ENCODE data around the gene CENPC. TPM values are rescaled to one million over a fixed set of nuclear protein-coding genes. Genes with fewer than 3 reads are reported as not detected.

The CENPC gene
- total and polyA plus RNA-seq, 2 of the 4 experiments (the other 2 are of a cell fraction), result 4.2 to 6.6 TPM

- no peak overlapping the region for H2AFZ ChIP-seq (replicated peaks; ENCODE audit: low read length, poor library complexity)
- dilution Hi-C loops (cut with HindIII; ENCODE audit: low sequenced_read_pairs, unreplicated experiment) (no loop called here), intact Hi-C loops (cut with micrococcal nuclease) (no loop called here), in situ Hi-C loops (cut with MboI; ENCODE audit: low sequenced_read_pairs) (no loop called here)
- ATAC-seq (ENCODE audit: low read depth) (no peak), DNase-seq (no peak)
- H3K56ac ChIP-seq (ENCODE audit: extremely low read depth, insufficient read depth, low read length), result no peak overlapping the region
- no peak overlapping the region for H3K18ac ChIP-seq (ENCODE audit: low read depth, low read length)
- CTCF ChIA-PET, result no interaction called here
- no CpG with 5 or more reads among the region's 2 CpGs for WGBS, 2 experiments (ENCODE audit: extremely low coverage in 2 of 2, insufficient read length in 1 of 2)
- POLR2A ChIA-PET (ENCODE audit: unreplicated experiment), result no interaction called here
- no peak overlapping the region for H2BK5ac ChIP-seq (ENCODE audit: low read depth, low read length, poor library complexity, severe bottlenecking)
- no TSS peak for BruUV-seq (replicated peaks)
- TF ChIP-seq RFX5 (IDR thresholded peaks at IDR 0.05; ENCODE audit: low read depth, low read length) (no peak), MAZ (IDR thresholded peaks at IDR 0.05; ENCODE audit: borderline replicate concordance, low read depth, low read length) (no peak), CEBPB (IDR thresholded peaks at IDR 0.05; ENCODE audit: low read depth, low read length) (no peak), CTCF (conservative IDR thresholded peaks at IDR 0.05; ENCODE audit: low read depth, low read length) (no peak), NFE2L2 (IDR thresholded peaks at IDR 0.05; ENCODE audit: low read depth, low read length) (no peak), MAFK (IDR thresholded peaks at IDR 0.05; ENCODE audit: low read depth, low read length) (no peak), BHLHE40 (IDR thresholded peaks at IDR 0.05; ENCODE audit: low read depth, low read length) (no peak)
- no peak overlapping the region for H4K91ac ChIP-seq (ENCODE audit: insufficient read depth, low read depth, low read length)
- no peaks in the 10 kb centered on the region for H3K27me3 ChIP-seq (ENCODE audit: control insufficient read depth, insufficient read depth, low read length)
- H3K4ac ChIP-seq (ENCODE audit: low read depth, low read length), result no peak overlapping the region
- no peak overlapping the region for H3K27ac ChIP-seq (ENCODE audit: insufficient read depth, low read length)
- no peak overlapping the region for H3K4me3 ChIP-seq (ENCODE audit: insufficient read depth, low read depth, low read length)
- no peak overlapping the region for H4K8ac ChIP-seq (ENCODE audit: low read depth in 2 of 2, low read length in 2 of 2)
- H3K4me1 ChIP-seq (ENCODE audit: control insufficient read depth, insufficient read depth, low read length), result no peaks in the 10 kb centered on the region
- H2AK9ac ChIP-seq (replicated peaks; ENCODE audit: low read depth, low read length, poor library complexity), result no peak overlapping the region
- H3K9me1 ChIP-seq (ENCODE audit: insufficient read depth, low read length), result no peaks in the 10 kb centered on the region
- H2BK120ac ChIP-seq (ENCODE audit: low read depth, low read length), result no peak overlapping the region
- no peak overlapping the region for H2BK20ac ChIP-seq (ENCODE audit: low read depth, low read length)
- no peak overlapping the region for H3K23ac ChIP-seq (ENCODE audit: low read depth, low read length)
- no peaks in the 10 kb centered on the region for H3K79me1 ChIP-seq (ENCODE audit: low read depth in 1 of 2, low read length in 2 of 2)
- no peak overlapping the region for H2AK5ac ChIP-seq (ENCODE audit: low read depth, low read length)
- H3K4me2 ChIP-seq (ENCODE audit: low read depth, low read length), result no peak overlapping the region
- no peak overlapping the region for H3K14ac ChIP-seq (replicated peaks; ENCODE audit: low read depth, low read length)
- no peak overlapping the region for H2BK15ac ChIP-seq (ENCODE audit: low read depth, low read length)
- no peaks in the 10 kb centered on the region for H3K36me3 ChIP-seq (ENCODE audit: control insufficient read depth, insufficient read depth, low read length)
- H4K5ac ChIP-seq (ENCODE audit: low read depth, low read length), result no peak overlapping the region
- no peaks in the 10 kb centered on the region for H4K20me1 ChIP-seq (ENCODE audit: insufficient read depth, low read length)
- no peaks in the 10 kb centered on the region for H3K9me3 ChIP-seq (ENCODE audit: control insufficient read depth, insufficient read depth, low read length)
- no peak overlapping the region for H3K9ac ChIP-seq (ENCODE audit: low read depth, low read length)
Observed at GRCh38 chr4:67428819-67429218, 116.5 kb downstream of the CENPC start.

Small RNAs within 50 kb of the gene (microRNA-seq; reads per million reads assigned to microRNA genes)
- gene RNA5SP527 (ENCODE audit: insufficient read depth, insufficient read length), result not detected
- gene RNU1-63P (ENCODE audit: insufficient read depth, insufficient read length), result not detected

Small RNAs within 50 kb of the gene (small RNA-seq; reads per million reads assigned to genes)
- gene RNA5SP527 (0 reads per million in 5 experiments), gene RNU1-63P (0 to 0.60 (median 0.08) reads per million in 5 experiments)

Other genes with a start within 250 kb of the CENPC start
- not detected in 2 replicates for gene STAP1, start 13.2 kb upstream of the CENPC start, total RNA-seq (2012; rRNA removed)
- gene STAP1, start 13.2 kb upstream of the CENPC start, polyA plus RNA-seq (2012; rRNA removed), result not detected in 2 replicates
- gene UBA6, start 155.7 kb upstream of the CENPC start, total RNA-seq (2012; rRNA removed), result 268 and 454 TPM in 2 replicates
- gene UBA6, start 155.7 kb upstream of the CENPC start, polyA plus RNA-seq (2012; rRNA removed), result 26.8 and 29.2 TPM in 2 replicates
- gene GNRHR, start 208.9 kb upstream of the CENPC start, total RNA-seq (2012; rRNA removed), result not detected in 2 replicates
- gene GNRHR, start 208.9 kb upstream of the CENPC start, polyA plus RNA-seq (2012; rRNA removed), result not detected in 2 replicates